HG02759 (cell line): ENCODE data around the gene LBHD1.
A peak's percentile ranks its signal among the peaks of the same experiment; 100 is the strongest.
"Not testable (repeated sequence)": the region's sequence is repeated elsewhere in the genome, so short reads cannot be mapped to it uniquely, and the experiment has no call there.

Experiments
- ATAC-seq: cut with Tn5 transposase; IDR thresholded peaks from one replicate; pipeline ENCODE4 v1.9.1; 2021; ENCODE audit warnings: mild to moderate bottlenecking, moderate library complexity; ENCODE audit not compliant: unreplicated experiment

LBHD1 gene

DNA sequence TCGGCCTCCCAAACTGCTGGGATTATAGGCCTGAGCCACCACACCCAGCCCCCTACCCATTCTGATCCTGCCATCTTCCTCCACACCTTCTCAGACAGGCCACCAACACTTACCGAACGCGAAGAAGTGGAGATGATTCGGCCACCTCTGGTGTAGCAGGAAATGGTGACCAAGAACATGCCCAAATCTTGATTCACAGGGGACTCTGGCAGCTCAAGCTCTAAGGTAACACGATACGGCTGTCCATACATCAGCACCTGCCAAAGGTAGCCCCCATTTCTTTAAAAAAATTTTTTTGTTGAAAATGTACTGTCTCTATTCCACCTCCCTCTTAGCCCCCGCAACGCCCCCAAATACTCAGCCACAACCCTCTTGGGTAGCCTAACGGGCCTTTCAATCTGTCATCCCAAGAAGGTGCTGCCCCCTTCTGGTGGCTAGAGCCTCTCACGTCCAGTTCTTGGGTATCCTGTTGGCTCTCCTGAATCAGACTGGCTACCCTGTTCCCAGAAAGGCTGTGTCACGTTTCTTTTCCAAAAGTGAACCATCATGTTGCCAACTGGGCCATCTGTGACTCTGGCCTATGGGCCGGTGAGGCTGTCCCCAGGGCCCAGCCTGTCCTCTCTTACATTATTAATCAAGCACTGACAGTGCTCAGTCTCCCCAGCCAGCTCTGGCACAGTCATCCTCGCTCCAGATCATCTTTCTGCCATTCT lies 22.5 kb upstream of the LBHD1 start:
- no peak for ATAC-seq

DNA sequence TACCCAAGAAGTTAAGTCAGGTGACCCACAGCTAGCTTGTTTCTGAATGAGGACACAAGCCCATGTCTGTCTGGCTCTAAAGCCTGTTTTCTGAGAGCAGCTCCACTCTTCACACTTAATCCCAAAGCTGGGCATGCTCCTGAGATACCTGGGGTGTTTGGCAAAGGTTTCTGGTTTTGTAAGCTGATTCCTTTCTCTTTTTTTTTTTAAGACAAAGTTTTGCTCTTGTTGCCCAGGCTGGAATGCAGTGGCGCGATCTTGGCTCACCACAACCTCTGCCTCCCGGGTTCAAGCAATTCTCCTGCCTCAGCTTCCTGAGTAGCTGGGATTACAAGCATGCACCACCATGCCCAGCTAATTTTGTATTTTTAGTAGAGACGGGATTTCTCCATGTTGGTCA lies 21.6 kb upstream of the LBHD1 start:
- ATAC-seq: not testable (repeated sequence)

DNA sequence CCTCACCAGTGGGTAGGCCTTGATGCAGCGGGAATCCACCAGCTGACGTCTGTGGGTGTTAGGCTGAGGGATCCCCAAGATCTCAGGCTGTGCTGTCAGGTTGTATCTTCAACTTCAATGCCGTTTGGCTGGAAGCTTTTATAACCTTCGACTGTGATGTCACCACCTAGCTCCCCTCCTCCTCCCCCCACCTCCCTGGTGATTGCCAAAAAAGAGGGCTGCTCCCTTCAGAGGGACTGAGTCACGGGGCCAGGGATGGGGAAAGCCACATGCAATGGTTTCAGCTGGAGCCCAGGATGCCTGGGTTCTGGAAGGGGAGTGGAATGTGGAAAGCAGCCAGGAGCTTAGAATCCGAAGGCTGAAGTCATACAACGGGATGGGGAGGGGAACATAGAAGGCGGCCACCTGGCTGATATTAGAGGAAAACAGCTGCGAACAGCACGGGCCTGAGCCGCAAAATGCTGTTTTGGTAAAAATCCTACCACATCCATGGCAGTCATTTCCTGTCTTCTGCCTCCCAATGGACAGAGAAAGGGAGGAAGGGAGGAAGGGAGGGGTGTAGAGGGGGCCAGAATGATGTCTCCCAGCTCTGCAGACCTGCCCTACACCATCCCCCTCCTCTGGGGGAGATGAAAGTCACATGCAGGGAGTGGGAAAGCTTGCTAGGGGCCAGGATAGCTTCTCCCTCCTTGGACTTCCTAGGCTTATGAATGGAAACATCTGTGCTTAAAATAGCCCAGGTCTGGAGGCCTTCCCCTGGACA lies 17.5 kb upstream of the LBHD1 start, which contains the start of gene LRRN4CL:
LRRN4CL (minus strand) TSS at position 110 of the 763 bp plus-strand sequence. CDS start 1,022 bp downstream, outside the sequence.
- no peak for ATAC-seq

DNA sequence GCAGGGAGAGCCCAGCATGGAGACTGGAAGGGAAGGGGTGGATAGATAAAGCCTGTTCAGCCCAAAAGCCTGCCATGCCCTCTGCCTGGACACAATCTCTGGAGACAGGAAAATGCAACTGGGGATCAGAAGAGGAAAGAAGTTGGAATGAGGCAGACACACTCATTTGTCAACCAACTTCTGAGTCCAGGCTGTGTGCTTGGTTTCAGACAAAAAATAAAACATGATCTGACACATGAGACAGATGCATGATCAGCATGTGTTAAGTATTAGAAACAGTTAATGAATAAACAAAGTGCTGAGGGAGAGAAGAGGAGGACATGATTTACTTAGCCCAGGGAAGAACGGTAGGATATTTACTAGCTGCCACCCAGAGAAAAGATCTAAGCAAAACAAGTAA lies 16.4 kb upstream of the LBHD1 start:
- no peak for ATAC-seq

DNA sequence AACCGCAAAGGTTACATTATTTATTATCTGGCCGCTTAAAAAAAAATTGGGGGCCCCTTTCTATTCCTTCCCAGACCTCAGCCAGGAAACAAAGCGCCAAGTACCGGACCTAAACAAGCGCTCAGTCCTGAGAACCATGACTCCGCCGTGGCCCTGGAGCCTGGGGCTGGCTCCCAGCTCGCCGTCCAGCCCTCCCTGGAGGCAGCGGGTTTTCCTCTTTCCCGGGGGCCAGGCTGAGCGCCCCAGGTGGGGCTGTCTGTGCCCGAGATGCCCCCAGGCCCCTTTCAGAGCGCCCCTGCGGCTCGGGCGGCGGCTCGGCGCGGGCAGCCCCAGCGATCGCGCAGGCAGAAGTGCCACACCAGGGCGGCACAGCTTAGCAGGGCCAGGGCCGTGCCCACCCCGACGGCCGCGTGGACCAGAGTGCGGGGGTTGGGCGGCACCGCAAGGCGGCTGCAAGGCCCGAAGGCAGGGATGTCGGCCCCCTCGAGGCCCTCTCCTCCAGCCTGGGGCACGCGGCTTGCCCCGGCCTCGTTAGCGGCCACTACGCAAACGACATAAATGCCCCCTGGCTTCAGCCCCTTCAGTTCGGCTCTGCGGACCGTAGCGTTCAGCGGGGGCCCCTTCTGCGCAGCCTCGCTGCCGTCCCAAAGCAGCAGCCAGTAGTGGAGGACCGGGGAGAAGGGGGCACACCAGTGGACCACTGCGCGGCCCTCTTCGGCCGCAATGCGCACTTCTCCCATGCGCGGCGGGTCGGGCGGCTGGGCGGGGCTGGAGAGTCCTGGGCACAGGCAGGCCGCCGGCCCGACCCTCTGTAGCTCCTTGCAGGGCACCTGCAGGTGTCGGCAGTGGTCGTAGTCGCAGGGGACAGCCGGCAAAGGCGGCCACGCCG lies 15.7 kb upstream of the LBHD1 start:
- no peak for ATAC-seq

DNA sequence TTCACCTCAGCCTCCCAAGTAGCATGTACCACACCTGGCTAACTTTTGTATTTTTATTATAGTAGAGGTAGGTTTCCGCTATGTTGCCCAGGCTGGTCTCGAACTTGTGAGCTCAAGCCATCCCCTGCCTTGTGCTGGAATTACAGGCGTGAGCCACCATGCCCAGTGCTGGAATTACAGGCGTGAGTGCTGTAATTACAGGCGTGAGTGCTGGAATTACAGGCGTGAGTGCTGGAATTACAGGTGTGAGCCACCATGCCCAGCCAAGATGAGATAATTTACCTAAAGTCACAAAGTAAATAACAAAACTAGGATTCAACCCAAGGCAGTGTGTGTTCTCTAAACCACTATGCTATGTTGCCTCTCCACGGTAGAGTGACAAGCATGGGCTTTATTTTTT lies 10.5 kb upstream of the LBHD1 start:
- no peak for ATAC-seq

DNA sequence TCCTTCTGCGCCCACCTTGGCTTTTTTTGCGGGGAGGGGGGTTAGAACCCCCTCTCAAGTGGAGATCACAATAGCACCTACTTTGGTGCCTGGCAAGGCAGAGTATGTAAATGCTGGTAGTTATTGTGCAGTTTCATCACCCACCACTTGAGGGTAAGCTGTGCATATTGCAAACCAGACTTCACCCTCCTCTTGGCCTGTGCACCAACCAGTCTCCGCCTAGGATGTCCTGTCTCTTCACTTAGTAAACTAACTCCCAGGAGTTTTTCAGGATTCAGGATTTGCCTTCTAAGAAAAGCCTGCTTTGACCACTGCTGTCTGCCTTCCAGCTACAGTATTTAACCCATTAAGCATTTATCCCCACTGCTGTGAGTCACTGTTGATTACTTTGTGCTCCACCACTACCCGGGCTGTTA lies 8.8 kb upstream of the LBHD1 start:
- no peak for ATAC-seq

DNA sequence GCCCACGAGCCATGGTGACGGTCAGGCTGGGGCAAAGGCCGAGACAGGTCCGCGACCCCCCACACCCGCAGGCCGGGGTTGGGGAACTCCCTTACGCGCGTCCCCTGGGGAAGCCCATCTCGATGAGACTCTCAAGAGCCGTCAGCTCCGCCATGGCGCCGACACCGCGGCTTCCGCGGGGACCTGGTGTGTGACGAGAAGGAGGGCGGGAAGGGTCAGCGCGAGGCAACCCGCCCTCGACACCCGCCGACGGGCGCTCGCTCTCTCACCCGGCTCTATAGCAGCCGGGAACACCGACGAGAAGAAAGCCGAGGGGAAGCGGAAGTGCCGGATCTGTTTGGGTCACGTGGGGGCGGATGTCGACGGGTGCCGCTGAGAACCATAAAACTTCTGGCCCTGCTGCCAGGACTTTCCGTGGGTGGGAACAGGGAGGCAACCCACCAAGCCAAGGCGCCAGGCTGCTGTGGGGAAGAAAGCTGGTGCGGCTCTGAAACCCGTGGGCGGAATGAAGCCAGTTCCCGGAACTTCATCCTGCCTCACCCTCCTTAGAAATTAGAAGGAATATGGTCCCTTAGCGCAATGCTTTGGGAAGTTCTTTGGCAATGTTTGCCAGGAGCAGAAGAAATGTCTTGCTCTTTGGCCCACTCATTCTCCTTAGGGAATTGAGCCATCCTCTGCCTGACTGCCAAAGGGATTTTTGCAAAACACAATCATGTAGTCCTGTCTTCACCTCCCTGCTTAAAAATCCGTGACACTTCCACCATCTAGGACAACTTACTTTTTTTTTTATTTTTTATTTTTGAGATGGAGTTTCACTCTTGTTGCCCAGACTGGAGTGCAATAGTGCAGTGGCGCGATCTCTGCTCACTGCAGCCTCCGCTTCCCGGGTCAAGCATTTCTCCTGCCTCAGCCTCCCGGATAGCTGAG lies 7.0 kb upstream of the LBHD1 start, which contains the start of gene UBXN1:
UBXN1 (minus strand) TSS at position 304 of the 927 bp plus-strand sequence; CDS start at position 154, 150 bp downstream.
- ATAC-seq: peak; percentile 81

DNA sequence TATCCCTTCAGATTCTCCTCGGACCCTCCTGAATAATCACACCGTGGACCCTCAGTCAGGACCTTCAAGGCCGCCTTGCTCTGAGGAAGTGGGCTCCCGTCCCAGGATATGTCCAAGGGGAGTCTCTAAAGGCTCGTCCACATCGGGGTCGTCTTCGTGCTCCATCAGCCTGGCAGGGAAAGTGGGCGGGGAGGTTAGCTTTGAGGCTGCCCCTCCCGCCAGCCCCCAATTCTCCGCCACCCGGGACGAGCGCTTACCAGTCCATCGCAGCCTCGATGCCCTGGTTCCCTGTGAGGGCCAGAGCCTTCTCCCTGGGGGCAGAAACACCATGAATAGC lies 6.3 kb upstream of the LBHD1 start:
- ATAC-seq: no peak

DNA sequence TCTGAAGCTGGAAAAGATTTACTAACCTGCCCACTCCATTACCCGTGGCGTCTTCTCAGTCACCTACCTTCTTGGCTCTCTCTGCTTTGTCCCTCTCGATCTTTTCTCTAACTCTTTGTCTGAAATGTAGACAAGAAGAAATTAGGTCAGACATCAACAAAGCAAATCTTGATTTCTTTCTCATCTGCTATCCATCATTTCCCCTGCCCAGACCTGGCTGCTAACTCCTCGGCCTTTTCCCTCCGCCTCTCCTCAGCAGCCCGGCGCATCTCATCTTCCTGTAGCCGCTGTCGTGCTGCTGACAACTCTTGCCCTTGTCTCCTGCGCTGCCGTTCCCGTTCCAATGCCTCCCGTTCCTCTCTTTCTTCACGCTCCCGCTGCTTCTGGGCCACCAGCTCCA lies 5.6 kb upstream of the LBHD1 start:
- ATAC-seq: no peak

DNA sequence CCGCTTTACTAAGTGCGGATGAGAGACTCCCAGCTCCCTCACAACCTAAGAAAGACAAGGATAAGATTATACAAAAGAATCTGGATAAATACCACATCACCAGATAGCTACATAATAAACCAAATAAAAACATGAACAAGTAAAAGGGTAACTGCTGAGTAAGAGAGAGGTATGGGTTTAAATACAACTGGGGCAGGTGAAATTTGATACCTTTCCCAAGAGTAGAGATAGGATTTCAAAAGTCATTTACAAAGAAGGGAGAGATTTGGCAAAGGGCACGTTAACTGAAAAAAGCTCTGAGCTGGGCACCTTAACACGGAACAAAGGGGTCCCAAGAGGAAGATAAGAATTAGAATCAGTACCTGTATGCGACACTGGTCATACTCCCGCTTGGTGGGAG lies 5.1 kb upstream of the LBHD1 start:
- ATAC-seq: no peak

DNA sequence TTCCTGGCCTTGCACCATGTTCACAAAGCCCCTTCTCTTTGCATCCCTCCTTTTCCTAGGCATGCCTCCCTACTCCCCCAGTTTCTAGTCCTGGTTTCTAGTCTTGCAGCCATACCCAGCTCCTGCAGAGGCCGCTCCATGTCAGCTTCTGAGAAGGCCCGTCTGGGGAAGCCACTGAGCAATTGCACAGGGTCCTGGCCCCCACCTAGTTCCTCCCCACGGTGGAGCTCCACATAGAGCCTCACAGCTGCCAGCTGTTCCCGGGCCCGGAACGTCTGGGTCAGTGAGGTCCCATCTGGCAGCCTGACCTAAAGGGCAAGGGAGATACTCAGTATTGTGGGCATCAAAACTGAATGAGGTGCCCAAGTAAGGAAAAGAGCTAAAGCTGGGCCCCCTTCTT lies 4.6 kb upstream of the LBHD1 start:
- ATAC-seq: no peak

DNA sequence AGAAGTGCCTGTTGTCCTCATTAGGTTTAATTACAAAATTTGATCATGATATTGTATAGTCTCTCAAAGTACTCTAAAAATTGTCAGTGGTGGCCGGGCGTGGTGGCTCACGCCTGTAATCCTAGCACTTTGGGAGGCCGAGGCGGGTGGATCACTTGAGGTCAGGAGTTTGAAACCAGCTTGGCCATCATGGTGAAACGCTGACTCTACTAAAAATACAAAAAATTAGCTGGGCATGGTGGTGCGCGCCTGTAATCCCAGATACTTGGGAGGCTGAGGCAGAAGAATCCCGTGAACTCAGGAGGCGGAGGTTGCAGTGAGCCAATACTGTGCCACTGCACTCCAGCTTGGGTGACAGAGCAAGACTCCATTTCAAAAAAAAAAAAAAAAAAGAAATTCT lies 3.3 kb upstream of the LBHD1 start:
- not testable (repeated sequence) for ATAC-seq

DNA sequence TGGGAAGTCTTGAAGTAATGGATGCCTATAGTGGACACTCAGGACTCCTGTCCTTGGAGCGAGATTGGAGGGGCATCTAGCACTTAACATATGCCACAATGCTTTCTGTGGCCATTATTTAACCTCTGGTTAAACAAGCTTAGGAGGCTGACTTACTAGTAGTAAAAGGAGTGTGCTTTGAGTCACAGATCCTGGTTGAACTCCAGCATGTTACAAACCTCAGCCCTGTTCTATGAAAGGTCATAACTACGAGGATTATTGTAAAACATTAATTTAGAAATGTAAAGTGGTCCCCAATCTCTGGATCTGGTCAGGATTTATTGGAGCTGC lies 1.1 kb upstream of the LBHD1 start:
- no peak for ATAC-seq

DNA sequence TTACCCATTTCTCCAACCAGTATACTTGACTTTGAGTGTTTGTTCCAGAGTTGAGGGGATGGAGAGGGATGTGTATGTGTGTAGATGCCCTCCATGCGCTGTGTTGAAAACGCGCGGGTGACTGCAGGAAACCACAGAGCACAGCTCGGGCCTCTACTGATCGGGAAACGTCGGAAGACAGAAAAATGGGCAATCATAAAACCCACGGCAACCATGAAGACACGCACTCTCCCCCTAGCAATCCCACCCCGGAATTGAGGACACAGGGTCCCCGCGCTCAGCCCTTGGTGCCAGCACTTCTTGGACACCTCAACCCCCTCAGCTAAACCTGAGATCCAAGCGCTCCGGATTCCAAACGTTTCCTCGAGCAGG lies 845 bp downstream of the LBHD1 start:
- ATAC-seq: no peak

DNA sequence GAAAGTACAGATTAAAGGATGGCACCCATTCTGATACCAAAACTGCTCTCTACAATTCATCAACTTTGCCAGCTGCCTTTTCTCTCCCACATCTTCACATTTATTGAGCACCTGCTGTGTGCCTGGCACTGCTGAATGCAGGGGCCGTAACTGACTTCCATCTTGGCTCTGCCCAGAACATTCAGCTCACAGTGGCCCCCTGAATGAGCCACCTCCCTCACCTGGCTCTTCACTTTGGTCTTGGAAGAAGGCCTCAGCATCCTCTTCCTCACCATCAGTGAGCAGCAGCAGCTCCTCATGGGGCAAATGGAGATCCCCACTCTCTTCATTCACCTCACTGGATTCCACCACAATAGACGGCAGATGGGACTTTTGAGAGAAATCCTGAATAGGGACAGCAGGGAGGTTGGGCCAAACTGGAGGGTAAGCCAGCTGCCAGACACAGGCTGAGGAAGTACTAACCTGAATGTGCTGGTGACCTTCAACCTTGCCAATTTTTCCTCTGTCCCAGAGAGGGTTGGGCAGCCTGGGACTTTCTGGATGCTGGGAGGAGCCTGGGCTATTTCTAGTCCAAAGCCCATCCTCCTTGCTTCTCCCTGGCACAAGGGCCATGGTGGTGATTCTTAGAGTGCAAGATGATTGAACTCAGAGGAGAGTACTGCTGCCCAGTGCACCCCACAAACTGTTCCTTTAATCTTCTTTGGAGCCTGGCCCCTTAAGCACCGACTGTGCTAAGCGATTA lies 2.5 kb downstream of the LBHD1 start:
- no peak for ATAC-seq

DNA sequence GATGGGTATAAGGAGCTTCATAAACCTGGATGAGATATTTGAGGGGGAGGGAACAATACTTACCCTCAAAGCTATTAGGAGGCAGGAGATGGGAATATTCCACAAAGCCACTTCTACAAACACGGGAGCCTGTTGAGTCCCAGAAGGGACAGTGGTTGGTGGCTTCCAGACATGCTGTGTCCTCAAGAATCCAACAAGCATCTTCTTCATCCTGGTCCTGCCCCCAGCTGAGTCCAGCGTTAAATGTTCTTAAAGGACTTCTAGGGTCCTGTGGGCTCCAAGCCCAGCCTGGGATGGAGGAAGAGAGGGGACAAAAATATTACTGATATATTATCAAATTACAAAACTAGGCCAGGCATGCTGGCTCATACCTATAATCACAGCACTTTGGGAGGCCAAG lies 4.6 kb downstream of the LBHD1 start:
- no peak for ATAC-seq

DNA sequence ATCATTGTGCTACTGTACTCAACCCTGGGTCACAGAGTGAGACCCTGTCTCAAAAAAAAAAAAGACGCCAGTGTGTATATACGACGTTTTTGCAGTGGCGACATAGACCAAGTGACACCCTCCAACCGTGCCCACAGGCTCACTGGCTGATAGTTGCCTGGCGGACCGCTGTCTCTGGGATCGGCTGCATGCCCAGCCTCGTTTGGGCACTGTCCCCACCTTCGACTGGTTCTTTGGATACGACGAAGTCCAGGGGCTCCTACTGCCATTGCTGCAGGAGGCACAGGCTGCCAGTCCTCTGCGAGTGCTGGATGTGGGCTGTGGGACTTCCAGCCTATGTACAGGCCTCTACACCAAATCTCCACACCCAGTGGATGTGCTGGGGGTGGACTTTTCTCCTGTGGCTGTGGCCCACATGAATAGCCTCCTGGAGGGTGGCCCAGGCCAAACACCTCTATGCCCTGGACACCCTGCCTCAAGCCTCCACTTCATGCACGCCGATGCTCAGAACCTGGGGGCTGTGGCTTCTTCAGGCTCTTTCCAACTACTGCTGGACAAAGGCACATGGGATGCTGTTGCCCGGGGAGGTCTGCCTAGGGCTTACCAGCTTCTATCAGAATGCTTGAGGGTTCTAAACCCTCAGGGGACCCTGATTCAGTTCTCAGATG lies 5.7 kb downstream of the LBHD1 start:
- no peak for ATAC-seq

DNA sequence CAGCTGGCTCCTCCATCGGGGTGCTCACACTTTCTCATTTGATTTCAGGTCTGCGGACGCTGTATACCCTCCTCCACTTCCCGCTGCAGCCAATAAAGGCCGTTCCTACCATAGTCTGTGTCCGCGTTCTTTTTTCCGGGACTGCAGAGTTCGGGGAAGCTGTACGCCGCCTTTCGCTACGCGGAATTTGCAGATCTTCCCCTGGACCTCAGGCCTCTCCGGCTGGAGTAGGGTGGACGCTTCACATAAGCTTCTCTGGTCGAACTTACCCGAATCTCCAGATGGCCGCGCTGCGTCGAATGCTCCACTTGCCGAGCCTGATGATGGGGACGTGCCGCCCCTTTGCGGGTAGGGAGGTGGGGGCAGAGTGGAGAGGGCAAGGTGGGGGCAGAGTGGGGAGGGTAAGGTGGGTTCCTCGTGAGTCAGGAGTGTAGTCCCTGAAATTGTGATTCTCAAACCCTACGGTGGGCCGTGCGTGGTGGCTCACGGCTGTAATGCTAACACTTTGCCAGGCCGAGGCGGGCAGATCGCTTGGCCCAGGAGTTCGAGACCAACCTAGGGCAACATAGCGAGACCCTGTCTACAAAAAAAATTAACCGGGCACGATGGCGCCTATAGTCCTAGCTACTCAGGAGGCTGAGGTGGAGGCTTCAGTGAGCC lies 6.3 kb downstream of the LBHD1 start:
- peak; percentile 5 for ATAC-seq
